Ovary (tissue), 9 donors: ENCODE results near the gene UNKL. TPM values are rescaled to one million over a fixed set of nuclear protein-coding genes. Genes with fewer than 3 reads are reported as not detected.

Experiments
- DNase-seq, 5 donors: peaks; one replicate each; pipeline ENCODE4 v3.0.0-alpha.2; 2019 to 2020
- H3K27ac ChIP-seq, 2 donors: fragments of 200-600 bp; one replicate each; pipeline versions ENCODE4 v1.5.1 to v1.8.0; 2019 to 2022
- H3K27me3 ChIP-seq: fragments of 200-600 bp; one replicate; pipeline ENCODE4 v1.8.0; 2022
- H3K36me3 ChIP-seq: fragments of 200-600 bp; sonication (generic); one replicate; pipeline ENCODE4 v1.5.1; 2019
- H3K4me1 ChIP-seq: one replicate; pipeline ENCODE4 v1.8.1; 2013; ENCODE audit warnings: mild to moderate bottlenecking, moderate library complexity; ENCODE audit not compliant: insufficient read depth
- H3K4me3 ChIP-seq: fragments of 200-600 bp; sonication (generic); one replicate; pipeline ENCODE4 v1.5.1; 2017
- H3K9me3 ChIP-seq, 2 donors: fragments of 200-600 bp in 1 of 2; sonication (generic) in 1 of 2; one replicate each; pipeline versions ENCODE4 v1.5.1 to v1.8.1; 2013 to 2019; ENCODE audit warnings: mild to moderate bottlenecking in 1 of 2, moderate library complexity in 1 of 2
- EP300 ChIP-seq: sonication (generic); formaldehyde crosslinking; IDR thresholded peaks from one replicate; pipeline ENCODE4 v1.6.1; 2017; ENCODE audit warnings: antibody characterized with exemption
- POLR2A ChIP-seq: fragments of 450-650 bp; IDR thresholded peaks from one replicate; pipeline ENCODE4 v1.6.1; 2017; ENCODE audit warnings: antibody characterized with exemption, mild to moderate bottlenecking, moderate library complexity
- WGBS, 3 donors: extraction: QIAGEN DNeasy Blood & Tissue Kit in 1 of 3; methylation state at CpG; one replicate each; pipeline versions ENCODE4 v1.1.5 to v1.1.7; 2013 to 2017; 5-methylcytosine and 5-hydroxymethylcytosine counted together
- intact Hi-C, 4 donors: fragments of 100-400 bp; cut with DNase I; formaldehyde crosslinking; loops; one replicate each; pipeline versions ENCODE4 v1.11.0 to v1.15.1; 2022 to 2023
- polyA plus RNA-seq, 2 donors: library from polyadenylated mRNA; stranded (reverse); fragments of 200-250 nt in 1 of 2; fragments of 350-450 nt in 1 of 2; fragmentation: Illumina TruSeq in 1 of 2; extraction: RNeasy Lipid Tissue Mini Kit (QIAGEN cat#74804) in 1 of 2; gene quantifications; one replicate each; pipeline ENCODE4 v1.2.3, GENCODE V29; 2013 to 2014
- total RNA-seq, 7 donors: library from RNA; depleted of rRNA in 2 of 7; stranded (reverse); fragments of >200 nt in 2 of 7; fragmentation: NEBNext Ultra II Directional in 3 of 7; extraction: Animal tissue kit (Norgen Biotek cat#: 25700) in 3 of 7; gene quantifications; one replicate each; pipeline versions ENCODE4 v1.1.0 to v1.2.4, GENCODE V29; 2016 to 2023
- TF ChIP-seq, protein P1 (sequence below), 3 donors: fragments of 450-650 bp in 2 of 3; fragments of 200-600 bp in 1 of 3; IDR thresholded peaks; one replicate each; pipeline versions ENCODE4 v1.5.1 to v1.8.0; 2016 to 2022; ENCODE audit warnings: antibody characterized with exemption in 3 of 3, mild to moderate bottlenecking in 1 of 3
- donor health status: DM: no; HTN: no; CAD: no; lungs with moderate emphysema.
- donor health status: DM: no; HTN: no; CAD: no.
- donor health status: Bipolar disorder and iron deficiency.
- donor health status: DM: yes; HTN: yes; CAD: no.
- donor health status: DM: no; HTN: no; CAD: no.
- donor health status: DM: yes; HTN: yes; CAD: no.

UNKL gene
- total and polyA plus RNA-seq, 9 donors: 7.0 to 44.8 (median 32.5) TPM

DNA sequence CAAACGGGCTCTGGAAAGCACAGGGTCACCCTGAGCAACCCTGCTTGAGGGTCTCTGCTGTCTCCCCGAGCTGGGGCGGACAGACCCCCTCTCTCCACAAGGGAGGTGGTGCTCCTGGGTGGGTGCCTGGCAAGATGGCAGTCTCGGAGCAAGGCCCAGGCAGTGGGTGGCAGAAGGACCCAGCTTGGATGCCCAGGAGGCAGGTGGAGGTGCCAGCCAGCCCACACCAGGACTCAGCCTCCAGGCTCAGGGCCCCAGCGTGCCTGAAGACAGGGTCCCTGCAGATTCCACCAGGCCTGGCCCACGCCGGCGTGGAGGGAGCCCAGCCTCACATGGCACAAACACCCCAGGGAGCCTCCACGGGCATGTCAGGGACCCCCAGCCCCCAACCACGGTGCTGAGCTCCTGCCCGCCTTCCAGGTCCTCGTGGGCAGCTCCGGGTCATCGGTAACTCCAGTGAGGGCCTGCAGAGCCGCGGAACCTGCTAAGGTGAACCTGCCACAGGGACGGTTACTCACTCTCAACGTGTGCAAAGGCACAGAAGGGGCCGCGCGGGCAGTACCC is 20.8 kb downstream of the UNKL start:
- no peak overlapping the region for H3K4me3 ChIP-seq
- intact Hi-C loops: no loop called here
- 91 to 95% (median 95%) methylated on average over 21 of the region's 21 CpGs for WGBS, 3 donors

DNA sequence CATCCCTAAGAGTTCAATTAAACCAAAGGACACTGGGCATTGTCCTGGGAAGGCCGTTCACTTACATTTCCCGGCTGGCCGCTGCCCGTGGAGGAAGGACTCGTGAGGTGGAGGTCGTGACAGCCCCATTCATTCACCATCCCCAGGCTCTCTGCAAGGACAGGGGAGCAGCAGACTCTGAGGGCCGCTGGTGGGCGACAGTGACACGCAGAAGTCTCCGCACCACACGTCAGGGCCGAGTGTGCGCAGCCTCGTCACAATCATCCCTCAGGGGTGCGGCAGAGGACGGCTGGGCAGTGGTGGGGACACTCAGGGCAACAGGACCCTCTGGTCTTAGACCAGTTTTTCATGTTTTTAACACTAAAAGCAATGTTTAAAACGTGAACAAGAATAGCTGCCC is 21.7 kb downstream of the UNKL start:
- Histone ChIP-seq H3K9me3 (no peaks in the 10 kb centered on the region), H3K4me1 (no peaks in the 10 kb centered on the region), H3K27me3 (no peaks in the 10 kb centered on the region), H3K27ac (no peak overlapping the region), H3K36me3 (no peaks in the 10 kb centered on the region), H3K4me3 (no peak overlapping the region)
- intact Hi-C loops: no loop called here
- TF ChIP-seq, protein P1, sequence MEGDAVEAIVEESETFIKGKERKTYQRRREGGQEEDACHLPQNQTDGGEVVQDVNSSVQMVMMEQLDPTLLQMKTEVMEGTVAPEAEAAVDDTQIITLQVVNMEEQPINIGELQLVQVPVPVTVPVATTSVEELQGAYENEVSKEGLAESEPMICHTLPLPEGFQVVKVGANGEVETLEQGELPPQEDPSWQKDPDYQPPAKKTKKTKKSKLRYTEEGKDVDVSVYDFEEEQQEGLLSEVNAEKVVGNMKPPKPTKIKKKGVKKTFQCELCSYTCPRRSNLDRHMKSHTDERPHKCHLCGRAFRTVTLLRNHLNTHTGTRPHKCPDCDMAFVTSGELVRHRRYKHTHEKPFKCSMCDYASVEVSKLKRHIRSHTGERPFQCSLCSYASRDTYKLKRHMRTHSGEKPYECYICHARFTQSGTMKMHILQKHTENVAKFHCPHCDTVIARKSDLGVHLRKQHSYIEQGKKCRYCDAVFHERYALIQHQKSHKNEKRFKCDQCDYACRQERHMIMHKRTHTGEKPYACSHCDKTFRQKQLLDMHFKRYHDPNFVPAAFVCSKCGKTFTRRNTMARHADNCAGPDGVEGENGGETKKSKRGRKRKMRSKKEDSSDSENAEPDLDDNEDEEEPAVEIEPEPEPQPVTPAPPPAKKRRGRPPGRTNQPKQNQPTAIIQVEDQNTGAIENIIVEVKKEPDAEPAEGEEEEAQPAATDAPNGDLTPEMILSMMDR (IDR thresholded peaks at IDR 0.05): no peak
- TF ChIP-seq POLR2A (no peak), EP300 (no peak)
- 90 to 92% (median 90%) methylated on average over 17 of the region's 17 CpGs for WGBS, 3 donors
- no peak for DNase-seq

More for the DNA sequence above, 20.8 kb downstream of the UNKL start:
- DNase-seq: no peak
- Histone ChIP-seq H3K36me3 (no peaks in the 10 kb centered on the region), H3K4me1 (no peaks in the 10 kb centered on the region), H3K27ac (no peak overlapping the region), H3K9me3 (no peaks in the 10 kb centered on the region), H3K27me3 (no peaks in the 10 kb centered on the region)
- no peak for TF ChIP-seq EP300
- TF ChIP-seq POLR2A: no peak
- TF ChIP-seq, protein P1 (IDR thresholded peaks at IDR 0.05): no peak

DNA sequence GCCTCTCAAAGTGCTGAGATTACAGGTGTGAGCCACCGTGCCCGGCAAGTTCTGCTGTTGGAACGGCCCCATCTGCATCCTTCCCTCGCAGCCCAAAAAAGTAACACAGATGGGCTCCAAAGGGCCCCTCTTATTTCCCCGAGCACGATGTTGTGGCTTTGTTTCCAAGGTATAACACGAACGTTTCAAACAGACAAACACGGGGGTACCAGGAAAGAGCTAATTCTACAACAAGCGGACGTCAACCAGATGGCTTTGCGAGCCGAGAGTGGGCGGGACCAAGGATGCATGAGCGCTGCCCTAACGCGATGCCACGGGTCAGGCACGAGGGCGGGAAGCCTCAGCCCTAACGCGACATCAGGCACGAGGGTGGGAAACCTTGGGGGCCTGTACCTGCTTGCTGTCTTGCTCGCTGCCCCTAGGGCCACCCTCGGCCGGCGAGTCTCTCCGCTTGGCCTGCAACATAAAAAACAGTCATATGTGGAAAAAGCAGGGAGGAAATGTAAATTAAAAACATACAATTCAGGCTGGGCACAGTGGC is 24.2 kb downstream of the UNKL start:
- H3K27me3 ChIP-seq: no peaks in the 10 kb centered on the region
- H3K4me1 ChIP-seq: no peaks in the 10 kb centered on the region
- H3K9me3 ChIP-seq: no peaks in the 10 kb centered on the region
- intact Hi-C loops: no loop called here
- H3K36me3 ChIP-seq: no peaks in the 10 kb centered on the region
- no peak for DNase-seq
- TF ChIP-seq, protein P1 (IDR thresholded peaks at IDR 0.05): no peak
- TF ChIP-seq POLR2A (no peak), EP300 (no peak)
- 81 to 86% (median 84%) methylated on average over 28 of the region's 28 CpGs for WGBS, 3 donors
- H3K27ac ChIP-seq: no peak overlapping the region
- no peak overlapping the region for H3K4me3 ChIP-seq

DNA sequence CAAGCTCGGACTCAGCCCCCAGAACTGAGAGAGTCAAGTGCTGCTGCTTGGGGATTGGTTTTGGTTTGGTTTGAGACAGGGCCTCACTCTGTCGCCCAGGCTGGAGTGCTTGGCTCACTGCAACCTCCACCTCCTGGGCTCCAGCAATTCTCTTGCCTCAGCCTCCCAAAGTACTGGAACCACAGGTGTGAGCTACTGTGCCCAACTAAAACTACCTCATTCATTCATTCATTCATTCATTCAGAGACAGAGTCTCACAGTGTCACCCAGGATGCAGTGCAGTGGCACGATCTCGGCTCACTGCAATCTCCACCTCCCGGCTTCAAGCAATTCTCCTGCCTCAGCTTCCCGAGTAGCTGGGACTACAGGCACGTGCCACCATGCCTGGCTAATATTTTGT is 24.7 kb downstream of the UNKL start:
- H3K27ac ChIP-seq: no peak overlapping the region
- intact Hi-C loops: no loop called here
- H3K4me1 ChIP-seq: no peaks in the 10 kb centered on the region
- TF ChIP-seq POLR2A: no peak
- TF ChIP-seq, protein P1 (IDR thresholded peaks at IDR 0.05): no peak
- TF ChIP-seq EP300: no peak
- H3K36me3 ChIP-seq: no peaks in the 10 kb centered on the region
- H3K27me3 ChIP-seq: no peaks in the 10 kb centered on the region
- WGBS, 3 donors: 90 to 94% (median 91%) methylated on average over 7 of the region's 7 CpGs
- no peak for DNase-seq
- no peak overlapping the region for H3K4me3 ChIP-seq
- no peaks in the 10 kb centered on the region for H3K9me3 ChIP-seq
